AG09319 (cell line): ENCODE measurements around the gene EVI5.

Source experiments
- DNase-seq: peaks from one replicate; pipeline ENCODE4 v3.0.0-alpha.2; 2010; ENCODE audit warnings: low read depth; ENCODE audit errors: extremely low read depth
- TF ChIP-seq, protein P1 (sequence below): IDR thresholded peaks from 2 replicates; pipeline ENCODE4 v1.5.1; 2011; ENCODE audit warnings: low read depth, mild to moderate bottlenecking, inconsistent platforms, low read length, moderate library complexity

Gene EVI5

DNA sequence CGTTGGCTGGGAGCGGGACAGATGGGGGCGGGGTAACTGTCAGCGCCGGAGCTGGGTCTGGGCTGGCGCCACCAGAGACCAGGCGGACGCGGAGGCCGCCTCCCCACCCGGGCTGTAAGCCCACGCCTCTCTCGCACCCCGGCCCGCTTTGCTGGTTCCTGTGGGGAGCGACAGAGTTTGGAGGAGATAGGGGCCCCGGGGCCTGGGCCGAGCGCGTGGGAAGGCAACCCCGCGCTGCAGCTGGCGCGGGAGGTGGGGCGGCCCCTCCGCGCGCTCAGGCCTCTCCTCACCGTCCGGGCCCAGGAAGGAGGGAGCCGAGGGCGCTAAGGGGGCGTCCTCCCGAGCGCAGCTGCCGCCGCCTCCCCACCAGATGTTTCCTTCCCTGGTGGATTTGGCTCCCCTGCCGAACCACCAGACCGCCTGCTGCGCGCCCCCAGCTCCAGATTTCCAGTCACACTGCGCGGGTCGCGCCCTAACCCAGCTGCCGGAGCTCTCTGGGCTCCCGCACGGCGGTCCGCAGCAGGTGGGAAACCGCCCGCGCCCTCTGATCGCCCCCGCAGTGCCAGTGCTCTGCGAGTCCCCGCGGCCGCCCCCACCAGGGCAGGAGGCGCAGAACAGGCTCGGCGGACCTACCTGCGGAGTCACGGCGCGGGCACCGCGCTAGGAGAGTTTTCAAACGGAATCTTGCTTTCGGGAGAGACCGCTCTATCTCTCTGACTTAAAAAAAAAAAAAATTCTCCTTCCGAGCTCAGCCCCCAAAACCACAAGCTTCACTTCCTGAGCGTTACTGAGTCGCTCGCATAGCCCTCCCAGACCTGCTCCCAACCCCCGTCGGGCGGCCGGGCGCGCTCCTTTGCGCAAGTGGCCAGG, 299.3 kb downstream of the EVI5 start:
- no peak for DNase-seq
- TF ChIP-seq, protein P1, sequence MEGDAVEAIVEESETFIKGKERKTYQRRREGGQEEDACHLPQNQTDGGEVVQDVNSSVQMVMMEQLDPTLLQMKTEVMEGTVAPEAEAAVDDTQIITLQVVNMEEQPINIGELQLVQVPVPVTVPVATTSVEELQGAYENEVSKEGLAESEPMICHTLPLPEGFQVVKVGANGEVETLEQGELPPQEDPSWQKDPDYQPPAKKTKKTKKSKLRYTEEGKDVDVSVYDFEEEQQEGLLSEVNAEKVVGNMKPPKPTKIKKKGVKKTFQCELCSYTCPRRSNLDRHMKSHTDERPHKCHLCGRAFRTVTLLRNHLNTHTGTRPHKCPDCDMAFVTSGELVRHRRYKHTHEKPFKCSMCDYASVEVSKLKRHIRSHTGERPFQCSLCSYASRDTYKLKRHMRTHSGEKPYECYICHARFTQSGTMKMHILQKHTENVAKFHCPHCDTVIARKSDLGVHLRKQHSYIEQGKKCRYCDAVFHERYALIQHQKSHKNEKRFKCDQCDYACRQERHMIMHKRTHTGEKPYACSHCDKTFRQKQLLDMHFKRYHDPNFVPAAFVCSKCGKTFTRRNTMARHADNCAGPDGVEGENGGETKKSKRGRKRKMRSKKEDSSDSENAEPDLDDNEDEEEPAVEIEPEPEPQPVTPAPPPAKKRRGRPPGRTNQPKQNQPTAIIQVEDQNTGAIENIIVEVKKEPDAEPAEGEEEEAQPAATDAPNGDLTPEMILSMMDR, result no peak; the same call in 1 of the 2 replicates

DNA sequence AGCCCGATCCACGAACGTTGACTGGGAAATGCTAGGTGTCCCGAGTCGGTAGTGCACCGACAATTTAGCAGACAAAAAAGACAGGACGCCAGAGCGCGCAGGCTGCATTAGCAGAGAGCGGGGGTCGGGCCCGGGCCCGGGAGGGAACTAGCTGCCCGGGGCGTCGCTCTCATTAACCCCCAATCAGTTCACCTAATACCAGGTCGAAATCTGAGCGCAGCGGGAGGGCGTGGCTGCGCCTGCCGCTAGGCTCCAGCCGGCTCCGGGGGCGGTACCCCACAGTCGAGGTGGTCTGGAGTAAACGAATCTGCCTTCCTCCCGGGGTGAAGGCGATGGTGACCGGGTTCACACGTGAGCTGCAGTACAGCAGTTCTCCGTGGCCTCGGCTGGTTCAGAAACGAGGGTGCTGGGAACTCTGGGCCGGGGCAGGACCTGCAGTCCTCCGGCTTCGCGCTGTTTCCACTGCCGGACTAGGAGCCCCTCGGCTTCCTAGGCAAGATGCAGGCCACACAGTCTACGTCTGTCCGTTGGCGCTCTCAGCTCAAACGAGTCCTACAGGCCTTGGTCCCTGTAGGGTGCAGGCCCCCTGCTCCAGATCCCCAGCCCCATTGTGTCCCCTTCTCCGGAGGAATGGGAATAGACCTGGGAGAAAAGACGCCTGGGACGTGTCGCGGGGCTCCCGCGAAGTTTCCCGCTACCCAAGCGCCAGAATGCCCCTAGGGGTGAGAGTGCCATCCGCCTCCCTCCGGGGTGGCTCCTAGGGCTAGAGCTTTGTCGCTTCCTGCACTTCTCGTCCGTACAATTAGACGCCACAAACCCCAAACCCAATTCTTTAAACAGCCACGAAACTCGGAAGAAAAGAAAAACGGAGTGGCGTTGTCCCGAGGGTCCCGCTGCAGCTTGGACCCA, 300.2 kb downstream of the EVI5 start:
- TF ChIP-seq, protein P1, result no peak
- DNase-seq, result no peak

DNA sequence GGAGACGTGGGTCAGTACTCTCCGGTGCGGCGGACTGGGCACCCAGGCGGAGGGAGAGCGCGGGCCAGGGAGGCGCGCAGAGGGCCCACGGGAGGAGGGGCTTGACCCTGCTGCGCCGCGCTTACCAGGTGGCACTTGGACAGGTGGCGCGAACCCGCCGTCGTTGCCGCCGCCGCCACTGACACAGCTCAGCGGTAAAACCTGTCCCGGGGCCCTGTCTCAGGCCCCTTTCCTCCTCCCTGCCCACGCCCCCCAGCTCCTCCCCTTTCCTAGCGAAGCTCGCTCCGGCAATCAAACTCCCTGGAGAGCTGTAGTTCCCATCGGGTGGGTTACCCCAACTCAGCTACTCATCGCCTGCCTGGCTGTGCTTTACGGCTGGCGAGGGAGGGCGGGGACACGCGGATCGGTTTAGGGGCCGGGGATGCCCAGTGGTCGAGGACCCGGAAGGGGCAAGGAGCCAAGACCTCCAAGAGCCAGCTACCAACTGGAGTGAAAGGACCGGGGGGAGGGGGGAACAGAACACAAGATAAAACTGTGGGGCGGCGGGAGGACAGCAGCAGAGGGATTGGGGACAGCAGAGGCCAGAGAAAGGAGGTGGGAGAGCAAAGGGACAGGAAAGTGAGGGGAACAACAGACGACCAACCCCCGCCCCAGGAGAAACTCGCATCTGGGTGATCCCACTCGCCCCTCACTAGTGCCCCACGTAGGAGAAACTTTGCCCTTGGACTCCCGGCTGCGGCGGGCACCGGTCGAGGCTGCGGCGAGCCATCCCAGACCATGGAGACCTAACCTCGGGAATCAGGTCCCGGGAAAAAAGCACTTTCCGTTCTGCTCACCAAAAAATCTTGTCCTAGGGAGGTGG, 301.1 kb downstream of the EVI5 start:
- TF ChIP-seq, protein P1, result no peak
- DNase-seq, result no peak

DNA sequence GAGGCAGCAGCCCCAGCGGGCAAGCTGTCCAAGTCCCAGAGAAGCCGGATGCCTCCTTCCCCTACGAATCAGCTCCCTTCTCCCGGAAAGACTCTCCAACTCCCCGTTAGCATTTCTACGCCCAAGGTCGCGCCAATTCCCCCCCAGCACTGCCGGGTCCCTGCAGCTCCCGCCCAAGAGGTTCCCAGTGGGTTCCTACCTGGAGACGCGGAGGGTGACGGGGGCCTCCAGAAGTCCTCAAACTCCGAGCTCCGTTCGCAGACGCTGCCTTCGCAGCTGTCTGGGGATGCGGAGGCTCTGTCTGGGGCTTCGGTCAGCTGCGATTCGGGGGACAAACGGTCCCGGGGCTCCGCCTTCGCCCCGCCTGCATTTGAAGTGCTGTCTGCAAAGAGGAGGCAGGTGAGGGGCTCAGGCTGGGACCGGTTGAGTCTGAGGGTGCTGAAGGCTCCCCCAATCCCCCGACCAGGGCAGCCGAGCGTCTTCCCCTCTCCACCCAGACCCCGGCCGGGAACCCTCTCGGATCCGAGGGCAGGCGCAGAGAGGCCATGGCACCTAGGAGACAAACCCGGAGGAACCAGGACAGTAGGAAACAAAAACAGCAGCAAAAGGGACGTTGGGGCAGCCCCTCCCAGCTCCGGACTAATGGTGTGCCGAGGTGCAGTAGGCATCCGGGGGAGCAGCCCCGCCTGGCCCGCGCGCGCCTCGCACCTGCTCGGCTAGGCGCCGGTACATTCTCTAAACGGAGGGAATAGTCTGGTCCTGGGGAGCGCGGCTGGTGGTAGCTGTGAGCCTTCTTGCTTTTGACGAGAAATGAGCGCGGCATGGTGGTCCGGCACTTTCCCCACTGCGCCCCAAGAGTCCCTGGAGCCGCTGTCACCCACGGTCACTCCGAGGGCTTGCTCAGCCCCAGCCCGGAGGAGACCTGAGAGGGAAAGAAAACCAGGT, 302.0 kb downstream of the EVI5 start:
- DNase-seq, result no peak
- TF ChIP-seq, protein P1, result no peak

DNA sequence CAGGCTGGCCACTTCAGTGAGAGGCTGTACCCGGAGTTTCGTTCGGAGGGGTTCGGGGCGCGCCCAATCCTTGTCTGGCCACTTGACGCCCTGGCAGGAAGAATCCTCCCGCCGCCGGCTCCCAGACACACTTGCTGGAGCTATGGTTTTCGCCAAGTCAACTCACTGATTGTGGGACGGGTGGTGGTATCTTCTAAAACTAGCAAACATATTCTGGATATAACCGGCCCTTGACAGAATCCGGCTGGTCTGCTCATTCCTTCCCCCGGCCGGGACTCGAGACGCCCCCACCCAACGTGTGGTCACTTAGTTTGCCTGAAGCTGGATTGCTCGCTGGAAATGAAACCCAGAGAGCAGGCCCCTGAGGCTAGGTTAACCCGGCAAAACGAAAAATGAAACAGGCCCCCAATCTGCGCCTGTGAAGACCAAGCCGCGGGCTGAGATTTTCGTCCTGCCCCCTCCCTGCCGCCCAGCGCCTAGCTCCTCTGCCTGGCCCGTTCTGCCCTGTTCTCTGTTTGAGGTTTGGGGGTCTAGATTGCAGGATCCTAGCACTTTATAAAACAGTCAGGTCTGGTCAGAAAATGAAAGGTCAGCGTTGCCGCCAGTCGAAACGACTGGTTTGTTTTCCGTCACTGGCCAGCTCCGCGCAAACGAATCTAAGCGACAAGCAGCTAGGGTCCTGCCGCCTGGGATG, 302.8 kb downstream of the EVI5 start:
- TF ChIP-seq, protein P1, result no peak
- DNase-seq, result no peak

DNA sequence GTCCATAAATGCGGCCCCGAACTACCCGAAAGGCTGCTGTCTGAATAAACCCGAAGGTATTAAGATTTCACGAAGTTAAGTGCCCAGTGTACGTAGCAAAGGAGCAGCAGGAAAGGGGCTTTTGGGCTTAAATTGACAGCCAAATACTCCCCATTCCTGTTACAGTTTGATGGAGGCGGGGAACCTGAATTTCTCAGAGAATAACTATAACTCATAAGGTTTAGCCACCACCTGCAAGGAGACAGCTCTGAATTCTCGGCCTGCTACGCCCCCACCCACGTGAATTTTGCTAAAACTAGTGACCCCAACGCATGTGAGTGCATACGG, 303.3 kb downstream of the EVI5 start:
- TF ChIP-seq, protein P1, result no peak
- DNase-seq, result no peak
